Nephron (organoid): ENCODE measurements around the gene JPT1.

Experiments
- H3K27ac Mint-ChIP-seq, 3 experiments: 2 replicates each; pipeline ENCODE4 v1.8.0; 2020; ENCODE audit warnings: mixed read lengths in 3 of 3, mild to moderate bottlenecking in 2 of 3, moderate library complexity in 1 of 3
- H3K27me3 Mint-ChIP-seq: 2 replicates; pipeline ENCODE4 v1.8.0; 2021; ENCODE audit warnings: low read depth, mild to moderate bottlenecking, moderate library complexity, mixed read lengths
- H3K36me3 Mint-ChIP-seq: 2 replicates; pipeline ENCODE4 v1.8.0; 2020; ENCODE audit warnings: low read depth, mixed read lengths
- H3K4me1 Mint-ChIP-seq: 2 replicates; pipeline ENCODE4 v1.8.0; 2020; ENCODE audit warnings: mixed read lengths
- H3K4me3 Mint-ChIP-seq, 3 experiments: 2 replicates each; pipeline ENCODE4 v1.8.0; 2020; ENCODE audit warnings: mild to moderate bottlenecking in 3 of 3, mixed read lengths in 3 of 3, moderate library complexity in 2 of 3
- H3K9me3 Mint-ChIP-seq: 2 replicates; pipeline ENCODE4 v1.8.0; 2020; ENCODE audit warnings: mixed read lengths
- CTCF ChIP-seq, 3 experiments: fragments of 200-600 bp; sonication (generic); IDR thresholded peaks; one replicate each; pipeline ENCODE4 v1.5.0; 2021; ENCODE audit warnings: antibody characterized with exemption in 3 of 3; ENCODE audit not compliant: unreplicated experiment in 3 of 3

The JPT1 gene

GRCh38 chr17:75183999-75184884, 29.9 kb upstream of the JPT1 start:
- H3K9me3 Mint-ChIP-seq: no peaks in the 10 kb centered on the region
- peaks cover 8% of the 10 kb centered on the region for H3K36me3 Mint-ChIP-seq
- no peaks in the 10 kb centered on the region for H3K27me3 Mint-ChIP-seq
- no peak for TF ChIP-seq CTCF (IDR thresholded peaks at IDR 0.05; ENCODE audit: unreplicated experiment in 3 of 3)
- H3K27ac Mint-ChIP-seq: peak overlapping the region; percentile 88 to 96 (median 94)
- peaks cover 28% of the 10 kb centered on the region for H3K4me1 Mint-ChIP-seq
- H3K4me3 Mint-ChIP-seq: peak overlapping the region; percentile 71 to 80 (median 76)

DNA sequence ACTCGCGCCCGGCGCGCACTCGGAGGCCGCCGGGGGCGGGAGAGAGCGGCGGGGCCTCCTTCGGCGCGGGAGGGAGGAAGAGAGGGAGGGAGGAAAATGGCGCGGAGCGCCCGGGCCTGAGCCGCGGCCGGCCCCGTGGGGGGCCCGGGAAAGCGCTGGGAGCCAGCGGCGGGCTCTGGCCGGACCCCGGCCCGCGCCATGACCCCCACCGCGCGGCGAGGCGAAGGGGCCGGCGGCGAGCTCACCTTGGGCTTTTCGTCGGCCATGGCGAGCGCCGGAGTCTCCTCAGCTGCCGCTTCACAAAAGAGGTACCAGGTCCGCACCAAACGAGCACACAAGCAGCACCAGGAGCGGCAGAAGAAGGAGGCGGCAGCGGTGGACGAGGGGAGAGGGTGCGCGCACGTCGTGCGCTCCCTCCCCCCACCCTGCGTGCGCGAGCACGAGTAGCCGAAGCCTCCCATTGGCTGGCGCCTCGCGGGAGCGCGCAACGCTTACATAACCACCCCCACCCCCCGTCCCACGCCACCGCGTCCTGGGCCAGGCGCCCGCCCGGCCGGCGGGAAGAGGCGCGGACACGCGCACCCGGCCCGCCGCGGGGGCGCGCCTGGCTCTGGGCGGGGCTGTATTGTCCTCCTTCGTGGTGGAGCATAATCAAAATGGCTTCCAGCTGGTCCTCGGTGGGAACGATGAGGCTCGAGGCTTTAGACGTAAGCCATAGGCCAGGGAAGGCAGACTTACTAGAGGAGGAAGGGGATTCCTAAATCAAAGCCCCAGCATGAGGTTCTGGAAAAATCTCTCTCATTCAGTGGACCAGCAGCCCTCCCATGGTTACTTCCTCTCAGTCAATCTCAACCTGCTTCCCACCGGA, 28.5 kb upstream of the JPT1 start, which contains the start of gene SUMO2:
Gene SUMO2 (minus strand): TSS at position 391 of the 868 bp plus-strand sequence. CDS start 125 bp downstream, at position 266.
- peak within 1 kb of the TSS; percentile 88 to 96 (median 94) for H3K27ac Mint-ChIP-seq
- peak within 1 kb of the TSS; percentile 86 to 89 (median 87) for H3K4me3 Mint-ChIP-seq
- peak in 1 of 3 experiments; percentile 21 for TF ChIP-seq CTCF (IDR thresholded peaks at IDR 0.05; ENCODE audit: unreplicated experiment in 3 of 3)
- H3K36me3 Mint-ChIP-seq: peaks cover 15% of the 10 kb centered on the region
- H3K9me3 Mint-ChIP-seq: no peaks in the 10 kb centered on the region
- H3K4me1 Mint-ChIP-seq: peaks cover 28% of the 10 kb centered on the region
- no peaks in the 10 kb centered on the region for H3K27me3 Mint-ChIP-seq

DNA sequence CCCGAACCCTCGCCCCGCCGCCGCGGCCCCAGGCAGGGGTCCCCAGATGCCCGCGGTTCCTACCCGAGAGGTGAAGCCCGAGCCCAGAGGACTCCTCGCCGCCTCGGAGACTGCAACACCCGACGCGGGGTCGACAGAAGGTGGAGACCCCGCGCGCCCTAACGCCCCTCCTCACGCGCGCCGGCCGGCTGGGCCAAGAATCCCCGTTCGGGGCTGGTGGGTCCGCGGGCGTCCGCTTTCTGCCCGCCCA, 27.9 kb upstream of the JPT1 start:
- H3K36me3 Mint-ChIP-seq: peaks cover 15% of the 10 kb centered on the region
- H3K4me1 Mint-ChIP-seq: peaks cover 28% of the 10 kb centered on the region
- peak overlapping the region in 2 of 3 experiments; percentile 73 to 96 for H3K27ac Mint-ChIP-seq
- peak overlapping the region; percentile 86 to 89 (median 87) for H3K4me3 Mint-ChIP-seq
- no peaks in the 10 kb centered on the region for H3K27me3 Mint-ChIP-seq
- peak in 1 of 3 experiments; percentile 18 for TF ChIP-seq CTCF (IDR thresholded peaks at IDR 0.05; ENCODE audit: unreplicated experiment in 3 of 3)
- no peaks in the 10 kb centered on the region for H3K9me3 Mint-ChIP-seq

DNA sequence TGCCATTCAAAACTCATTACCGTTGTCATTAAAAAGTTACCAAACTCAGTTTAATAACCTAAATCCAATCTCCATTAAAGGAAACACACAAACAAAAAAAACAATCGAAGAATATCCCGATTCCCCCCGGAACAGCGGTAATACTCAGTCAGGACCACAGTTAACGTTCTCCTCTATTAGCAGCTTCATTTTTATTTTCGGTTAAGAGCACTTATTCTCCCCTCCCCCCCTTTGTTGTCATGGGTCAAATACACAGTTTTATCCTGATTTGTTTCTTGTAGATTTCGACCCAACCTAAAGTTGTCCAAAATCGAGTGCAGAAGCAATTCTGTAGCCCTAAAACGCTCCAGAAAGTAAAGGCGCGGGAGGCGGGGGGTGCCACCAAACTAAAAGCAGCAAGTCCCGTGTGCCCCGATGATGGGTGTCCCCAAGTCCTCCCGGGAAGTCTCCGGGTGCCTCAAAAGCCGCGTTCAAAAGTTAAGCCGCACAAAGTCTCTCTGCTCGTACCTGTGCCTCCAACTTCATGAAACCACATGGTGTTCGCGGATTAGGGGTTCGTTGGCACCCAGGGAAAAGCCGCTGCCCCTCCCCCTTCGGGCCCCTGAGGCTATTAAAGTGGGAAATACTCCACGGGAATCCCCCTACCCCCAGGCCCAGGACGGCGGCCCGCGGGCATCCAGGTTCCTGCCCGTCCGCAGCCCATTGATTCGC, 27.5 kb upstream of the JPT1 start:
- Mint-ChIP-seq H3K27ac (peak overlapping the region; percentile 41 to 96 (median 73)), H3K27me3 (no peaks in the 10 kb centered on the region), H3K36me3 (peaks cover 17% of the 10 kb centered on the region), H3K4me1 (peaks cover 28% of the 10 kb centered on the region), H3K4me3 (peak overlapping the region; percentile 86 to 89 (median 87)), H3K9me3 (no peaks in the 10 kb centered on the region)
- TF ChIP-seq CTCF (IDR thresholded peaks at IDR 0.05; ENCODE audit: unreplicated experiment in 3 of 3): no peak

DNA sequence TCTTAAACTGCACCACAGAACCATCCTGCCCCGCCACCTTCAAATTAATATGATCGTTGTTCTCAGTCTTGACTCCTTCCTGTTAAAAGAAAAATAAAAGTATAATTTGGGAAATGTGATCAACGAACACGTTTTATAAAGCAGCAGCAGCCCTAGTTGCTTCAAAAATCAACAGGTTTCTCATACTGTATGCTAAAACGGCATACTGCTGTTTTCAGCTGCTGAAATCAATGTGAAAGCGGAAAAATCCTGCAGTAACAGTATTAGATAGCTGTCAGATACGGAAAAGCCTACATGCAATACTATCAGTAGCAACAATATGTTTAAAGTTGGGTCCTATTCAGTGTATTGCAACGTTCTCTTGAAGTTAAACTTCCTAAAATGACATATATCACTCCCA, 26.8 kb upstream of the JPT1 start:
- peaks cover 28% of the 10 kb centered on the region for H3K4me1 Mint-ChIP-seq
- H3K27me3 Mint-ChIP-seq: no peaks in the 10 kb centered on the region
- no peak for TF ChIP-seq CTCF (IDR thresholded peaks at IDR 0.05; ENCODE audit: unreplicated experiment in 3 of 3)

More for the DNA sequence above, 26.8 kb upstream of the JPT1 start:
- Mint-ChIP-seq H3K4me3 (peak overlapping the region; percentile 86 to 89 (median 87)), H3K9me3 (no peaks in the 10 kb centered on the region), H3K27ac (peak overlapping the region; percentile 41 to 96 (median 73)), H3K36me3 (peaks cover 22% of the 10 kb centered on the region)
